Measurements from ENCODE around the gene ACAD9.
A peak's percentile ranks its signal among the peaks of the same experiment; 100 is the strongest.
"Not testable (repeated sequence)": the region's sequence is repeated elsewhere in the genome, so short reads cannot be mapped to it uniquely, and the experiment has no call there.

The ACAD9 gene

DNA sequence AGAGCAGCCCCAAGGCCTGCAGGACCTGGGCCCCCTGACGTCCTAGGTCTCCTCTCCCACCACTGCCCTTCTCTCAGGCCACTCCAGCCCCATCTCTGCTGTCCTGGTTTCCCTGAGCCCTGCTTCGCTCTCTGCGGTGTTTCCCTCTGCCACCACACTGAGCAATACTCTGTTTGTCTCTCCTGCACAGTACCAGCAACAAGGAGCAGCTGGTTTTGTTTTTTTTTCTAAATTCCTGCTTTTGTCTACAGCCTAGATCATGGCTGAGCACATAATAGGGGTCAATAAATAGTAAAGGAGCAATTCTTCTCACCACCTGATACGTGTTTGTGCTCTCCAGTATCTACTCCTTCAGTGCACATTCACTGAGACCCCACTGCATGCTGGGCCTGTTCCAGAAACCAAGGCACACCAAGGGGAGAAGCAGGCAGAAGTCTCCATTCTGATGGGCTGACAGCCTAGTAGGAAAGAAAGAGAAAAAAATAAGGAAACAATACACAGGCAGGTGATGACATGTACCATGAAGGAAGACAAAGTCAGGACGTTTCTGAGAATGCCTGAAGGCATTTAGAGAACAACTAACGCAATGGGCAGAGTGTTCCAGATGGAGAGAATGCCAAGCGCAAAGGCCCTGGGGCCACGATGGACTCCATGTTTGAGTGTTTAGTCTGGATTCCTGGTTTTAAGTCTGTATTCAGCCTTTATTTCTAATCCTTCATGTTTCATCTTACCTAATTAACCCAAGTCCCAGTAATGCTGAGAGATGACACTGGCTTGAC, 6.0 kb upstream of the ACAD9 start:
- H3K27ac ChIP-seq (ENCODE audit: insufficient read depth, low read length, poor library complexity, severe bottlenecking), result no peak overlapping the region
- no peak overlapping the region for H3K4me3 ChIP-seq (ENCODE audit: insufficient read depth, low read depth, low read length, poor library complexity, severe bottlenecking)
- no peak for DNase-seq
- H3K4me1 ChIP-seq (ENCODE audit: control insufficient read depth, insufficient read depth, low read length, poor library complexity, severe bottlenecking), result peaks cover 17% of the 10 kb centered on the region
- H3K36me3 ChIP-seq (ENCODE audit: control insufficient read depth, insufficient read depth, low read length), result no peaks in the 10 kb centered on the region
- no peaks in the 10 kb centered on the region for H3K27me3 ChIP-seq (replicated peaks; ENCODE audit: control insufficient read depth, insufficient read depth, low read length, poor library complexity, severe bottlenecking)
- H3K9me3 ChIP-seq (ENCODE audit: control insufficient read depth, low read length), result no peaks in the 10 kb centered on the region

DNA sequence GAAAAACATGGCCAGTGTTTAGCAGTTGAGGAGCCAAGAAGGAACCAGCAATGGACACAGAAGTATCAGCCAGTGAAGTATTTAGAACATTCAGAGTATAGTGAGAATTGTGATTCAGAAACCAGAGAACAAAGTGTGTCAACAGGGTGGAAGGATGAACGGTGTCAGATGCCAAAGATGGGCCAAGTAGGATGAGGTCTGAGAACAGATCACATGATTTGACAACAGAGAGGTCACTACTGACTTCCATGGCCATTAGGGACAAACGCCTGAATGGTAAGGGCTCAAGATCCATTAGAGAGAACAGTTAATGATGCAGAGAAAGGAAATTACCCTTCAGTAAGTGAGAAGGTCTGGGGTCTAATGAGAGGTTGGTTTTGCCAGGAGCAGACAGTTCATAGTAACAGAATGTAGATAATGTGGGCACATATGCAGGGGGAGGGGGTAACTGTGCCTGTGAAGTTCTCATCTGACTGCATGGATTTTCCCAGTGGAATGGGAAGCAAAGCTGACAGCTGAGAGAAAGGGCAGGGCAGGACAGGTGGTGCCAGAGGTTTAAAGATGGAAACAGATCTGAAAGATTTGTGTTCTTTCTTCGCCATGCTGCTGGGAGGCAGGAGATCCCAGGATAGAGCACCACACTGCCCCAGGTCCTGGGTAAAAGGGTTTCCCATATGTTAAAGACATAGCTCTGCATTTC, 4.8 kb upstream of the ACAD9 start:
- Histone ChIP-seq H3K4me1 (ENCODE audit: control insufficient read depth, insufficient read depth, low read length, poor library complexity, severe bottlenecking) (peaks cover 22% of the 10 kb centered on the region), H3K36me3 (ENCODE audit: control insufficient read depth, insufficient read depth, low read length) (no peaks in the 10 kb centered on the region), H3K9me3 (ENCODE audit: control insufficient read depth, low read length) (no peaks in the 10 kb centered on the region), H3K27me3 (replicated peaks; ENCODE audit: control insufficient read depth, insufficient read depth, low read length, poor library complexity, severe bottlenecking) (no peaks in the 10 kb centered on the region), H3K27ac (ENCODE audit: insufficient read depth, low read length, poor library complexity, severe bottlenecking) (no peak overlapping the region), H3K4me3 (ENCODE audit: insufficient read depth, low read depth, low read length, poor library complexity, severe bottlenecking) (no peak overlapping the region)
- DNase-seq, result no peak

- no peaks in the 10 kb centered on the region for H3K27me3 ChIP-seq (replicated peaks; ENCODE audit: control insufficient read depth, insufficient read depth, low read length, poor library complexity, severe bottlenecking)
- H3K36me3 ChIP-seq (ENCODE audit: control insufficient read depth, insufficient read depth, low read length), result no peaks in the 10 kb centered on the region
- H3K4me3 ChIP-seq (ENCODE audit: insufficient read depth, low read depth, low read length, poor library complexity, severe bottlenecking), result no peak overlapping the region
- no peaks in the 10 kb centered on the region for H3K9me3 ChIP-seq (ENCODE audit: control insufficient read depth, low read length)
- peaks cover 22% of the 10 kb centered on the region for H3K4me1 ChIP-seq (ENCODE audit: control insufficient read depth, insufficient read depth, low read length, poor library complexity, severe bottlenecking)
- H3K27ac ChIP-seq (ENCODE audit: insufficient read depth, low read length, poor library complexity, severe bottlenecking), result no peak overlapping the region
- peak in 2 of 3 donors; percentile 12 to 23 for DNase-seq
These were observed 3.8 kb upstream of the ACAD9 start for GRCh38 chr3:128875556-128876120.

- no peaks in the 10 kb centered on the region for H3K9me3 ChIP-seq (ENCODE audit: control insufficient read depth, low read length)
- no peaks in the 10 kb centered on the region for H3K36me3 ChIP-seq (ENCODE audit: control insufficient read depth, insufficient read depth, low read length)
- H3K27ac ChIP-seq (ENCODE audit: insufficient read depth, low read length, poor library complexity, severe bottlenecking), result peak overlapping the region; percentile 96
- H3K4me3 ChIP-seq (ENCODE audit: insufficient read depth, low read depth, low read length, poor library complexity, severe bottlenecking), result peak overlapping the region; percentile 77
- DNase-seq, result no peak
- H3K4me1 ChIP-seq (ENCODE audit: control insufficient read depth, insufficient read depth, low read length, poor library complexity, severe bottlenecking), result peaks cover 22% of the 10 kb centered on the region
- no peaks in the 10 kb centered on the region for H3K27me3 ChIP-seq (replicated peaks; ENCODE audit: control insufficient read depth, insufficient read depth, low read length, poor library complexity, severe bottlenecking)
These were observed 1.4 kb upstream of the ACAD9 start for GRCh38 chr3:128878011-128878457.

GRCh38 chr3:128878556-128879124, 780 bp upstream of the ACAD9 start:
- Histone ChIP-seq H3K4me3 (ENCODE audit: insufficient read depth, low read depth, low read length, poor library complexity, severe bottlenecking) (peak overlapping the region; percentile 77), H3K9me3 (ENCODE audit: control insufficient read depth, low read length) (no peaks in the 10 kb centered on the region), H3K4me1 (ENCODE audit: control insufficient read depth, insufficient read depth, low read length, poor library complexity, severe bottlenecking) (peaks cover 22% of the 10 kb centered on the region), H3K27ac (ENCODE audit: insufficient read depth, low read length, poor library complexity, severe bottlenecking) (peak overlapping the region; percentile 96), H3K27me3 (replicated peaks; ENCODE audit: control insufficient read depth, insufficient read depth, low read length, poor library complexity, severe bottlenecking) (no peaks in the 10 kb centered on the region), H3K36me3 (ENCODE audit: control insufficient read depth, insufficient read depth, low read length) (no peaks in the 10 kb centered on the region)
- DNase-seq, result peak in 1 of 3 donors; percentile 9

- peaks cover 22% of the 10 kb centered on the region for H3K4me1 ChIP-seq (ENCODE audit: control insufficient read depth, insufficient read depth, low read length, poor library complexity, severe bottlenecking)
- no peaks in the 10 kb centered on the region for H3K36me3 ChIP-seq (ENCODE audit: control insufficient read depth, insufficient read depth, low read length)
- DNase-seq, result no peak
These were observed 571 bp downstream of the ACAD9 start for GRCh38 chr3:128879991-128880390.

GRCh38 chr3:128880455-128880854, 1.0 kb downstream of the ACAD9 start:
- H3K36me3 ChIP-seq (ENCODE audit: control insufficient read depth, insufficient read depth, low read length); H3K4me3 ChIP-seq (ENCODE audit: insufficient read depth, low read depth, low read length, poor library complexity, severe bottlenecking); DNase-seq; H3K9me3 ChIP-seq (ENCODE audit: control insufficient read depth, low read length); H3K27me3 ChIP-seq (replicated peaks; ENCODE audit: control insufficient read depth, insufficient read depth, low read length, poor library complexity, severe bottlenecking): not testable (repeated sequence)
- Histone ChIP-seq H3K27ac (ENCODE audit: insufficient read depth, low read length, poor library complexity, severe bottlenecking) (peak overlapping the region; percentile 96), H3K4me1 (ENCODE audit: control insufficient read depth, insufficient read depth, low read length, poor library complexity, severe bottlenecking) (peaks cover 18% of the 10 kb centered on the region)

More at GRCh38 chr3:128879991-128880390, 571 bp downstream of the ACAD9 start:
- H3K27me3 ChIP-seq (replicated peaks; ENCODE audit: control insufficient read depth, insufficient read depth, low read length, poor library complexity, severe bottlenecking), result no peaks in the 10 kb centered on the region
- H3K9me3 ChIP-seq (ENCODE audit: control insufficient read depth, low read length), result no peaks in the 10 kb centered on the region
- H3K27ac ChIP-seq (ENCODE audit: insufficient read depth, low read length, poor library complexity, severe bottlenecking), result peak overlapping the region; percentile 96
- peak overlapping the region; percentile 77 for H3K4me3 ChIP-seq (ENCODE audit: insufficient read depth, low read depth, low read length, poor library complexity, severe bottlenecking)

DNA sequence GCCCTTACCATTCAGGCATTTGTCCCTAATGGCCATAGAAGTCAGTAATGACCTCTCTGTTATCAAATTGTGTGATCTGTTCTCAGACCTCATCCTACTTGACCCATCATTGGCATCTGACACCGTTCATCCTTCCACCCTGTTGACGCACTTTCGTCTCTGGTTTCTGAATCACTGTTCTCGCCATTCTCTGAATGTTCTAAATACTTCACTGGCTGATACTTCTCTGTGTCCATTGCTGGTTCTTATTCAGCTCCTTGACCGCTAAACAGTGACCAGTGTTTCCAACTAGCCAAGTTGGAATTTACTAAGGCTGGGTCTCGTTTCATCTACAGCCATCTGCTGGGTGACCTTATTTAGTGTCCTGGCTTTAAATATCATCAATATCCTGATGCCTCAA, 2.2 kb downstream of the ACAD9 start:
- Histone ChIP-seq H3K36me3 (ENCODE audit: control insufficient read depth, insufficient read depth, low read length) (peaks cover 4% of the 10 kb centered on the region), H3K9me3 (ENCODE audit: control insufficient read depth, low read length) (no peaks in the 10 kb centered on the region), H3K4me3 (ENCODE audit: insufficient read depth, low read depth, low read length, poor library complexity, severe bottlenecking) (no peak overlapping the region), H3K27ac (ENCODE audit: insufficient read depth, low read length, poor library complexity, severe bottlenecking) (no peak overlapping the region), H3K4me1 (ENCODE audit: control insufficient read depth, insufficient read depth, low read length, poor library complexity, severe bottlenecking) (peaks cover 13% of the 10 kb centered on the region), H3K27me3 (replicated peaks; ENCODE audit: control insufficient read depth, insufficient read depth, low read length, poor library complexity, severe bottlenecking) (no peaks in the 10 kb centered on the region)
- no peak for DNase-seq

- Histone ChIP-seq H3K4me1 (ENCODE audit: control insufficient read depth, insufficient read depth, low read length, poor library complexity, severe bottlenecking) (peaks cover 12% of the 10 kb centered on the region), H3K36me3 (ENCODE audit: control insufficient read depth, insufficient read depth, low read length) (peaks cover 10% of the 10 kb centered on the region), H3K27me3 (replicated peaks; ENCODE audit: control insufficient read depth, insufficient read depth, low read length, poor library complexity, severe bottlenecking) (no peaks in the 10 kb centered on the region), H3K4me3 (ENCODE audit: insufficient read depth, low read depth, low read length, poor library complexity, severe bottlenecking) (no peak overlapping the region), H3K27ac (ENCODE audit: insufficient read depth, low read length, poor library complexity, severe bottlenecking) (no peak overlapping the region), H3K9me3 (ENCODE audit: control insufficient read depth, low read length) (no peaks in the 10 kb centered on the region)
- no peak for DNase-seq
These were observed 3.3 kb downstream of the ACAD9 start for GRCh38 chr3:128882719-128883118.

Data from effector memory CD4-positive, alpha-beta T cell (primary cell).